Caco-2 (cell line): Measurements from ENCODE around the gene DRAM2. TPM values are rescaled to one million over a fixed set of nuclear protein-coding genes. Genes with fewer than 3 reads are reported as not detected.

Experiments
- BruUV-seq: library from RNA; stranded (reverse); fragments of 400-500 nt; replicated peaks from 2 replicates; lab custom pipeline; 2021; lab: Mats Ljungman, UMichigan
- CTCF ChIA-PET: fragments of 300-600 bp; sonication (Branson Sonifier 250); formaldehyde crosslinking; loops from one replicate; lab custom pipeline; 2022; ENCODE audit warnings: antibody characterized with exemption; lab: Charles Lee
- POLR2A ChIA-PET: fragments of 300-600 bp; sonication (Branson Sonifier 250); formaldehyde crosslinking; loops from one replicate; lab custom pipeline; 2022; ENCODE audit warnings: antibody characterized with exemption; lab: Charles Lee
- DNase-seq, 2 experiments: peaks; one replicate each; pipeline versions ENCODE4 v3.0.0 to v3.0.0-alpha.2; 2020 to 2022
- H3K27me3 ChIP-seq: replicated peaks from 2 replicates; pipeline ENCODE4 v1.6.0; 2011; ENCODE audit warnings: low read length; ENCODE audit not compliant: control insufficient read depth, insufficient read depth
- H3K36me3 ChIP-seq: 2 replicates; pipeline ENCODE4 v1.5.1; 2011; ENCODE audit warnings: low read length; ENCODE audit not compliant: control insufficient read depth, insufficient read depth
- H3K4me1 ChIP-seq: fragments of 250-450 bp; sonication (Bioruptor Pico); 2 replicates; pipeline ENCODE4 v1.5.1; 2020; ENCODE audit warnings: mild to moderate bottlenecking
- H3K4me3 ChIP-seq: 2 replicates; pipeline ENCODE4 v1.5.1; 2011; ENCODE audit warnings: low read depth, mild to moderate bottlenecking, control low read depth, low read length
- H3K9me3 ChIP-seq: fragments of 250-450 bp; sonication (Bioruptor Pico); 2 replicates; pipeline ENCODE4 v1.5.1; 2020; ENCODE audit warnings: mild to moderate bottlenecking, moderate library complexity
- H3K27ac Mint-ChIP-seq: one replicate; pipeline ENCODE4 v1.8.0; 2022; ENCODE audit warnings: mixed read lengths; ENCODE audit not compliant: unreplicated experiment
- H3K27me3 Mint-ChIP-seq: one replicate; pipeline ENCODE4 v1.8.0; 2022; ENCODE audit warnings: mixed read lengths; ENCODE audit not compliant: insufficient read depth, unreplicated experiment
- H3K36me3 Mint-ChIP-seq: one replicate; pipeline ENCODE4 v1.8.0; 2022; ENCODE audit warnings: mild to moderate bottlenecking, mixed read lengths; ENCODE audit not compliant: insufficient read depth, unreplicated experiment
- H3K4me1 Mint-ChIP-seq: one replicate; pipeline ENCODE4 v1.8.0; 2022; ENCODE audit warnings: low read depth, mixed read lengths; ENCODE audit not compliant: unreplicated experiment
- H3K4me3 Mint-ChIP-seq: one replicate; pipeline ENCODE4 v1.8.0; 2022; ENCODE audit warnings: mild to moderate bottlenecking, moderate library complexity, mixed read lengths; ENCODE audit not compliant: unreplicated experiment
- H3K9me3 Mint-ChIP-seq: one replicate; pipeline ENCODE4 v1.8.0; 2022; ENCODE audit warnings: mixed read lengths; ENCODE audit not compliant: unreplicated experiment
- intact Hi-C: fragments of 100-400 bp; cut with micrococcal nuclease; formaldehyde crosslinking; loops from one replicate; pipeline ENCODE4 v1.10.0; 2022; ENCODE audit not compliant: unreplicated experiment
- total RNA-seq: library from RNA; stranded (reverse); gene quantifications from 2 replicates; pipeline ENCODE4 v1.2.3, GENCODE V29; 2022
- TF ChIP-seq, protein P1 (sequence below), 2 experiments: fragments of 200-600 bp in 1 of 2; IDR thresholded peaks; 1 replicate in 1 of 2; 2 replicates in 1 of 2; pipeline versions ENCODE4 v1.5.1 to v1.8.0; 2011 to 2022; ENCODE audit warnings: antibody characterized with exemption in 1 of 2, control low read depth in 1 of 2, inconsistent platforms in 1 of 2, low read depth in 1 of 2, low read length in 1 of 2, mild to moderate bottlenecking in 1 of 2, moderate library complexity in 1 of 2; ENCODE audit not compliant: insufficient read depth in 1 of 2, severe bottlenecking in 1 of 2, unreplicated experiment in 1 of 2

Gene DRAM2
- total RNA-seq, 1 experiment from 2014 or later, result 29.0 TPM

DNA sequence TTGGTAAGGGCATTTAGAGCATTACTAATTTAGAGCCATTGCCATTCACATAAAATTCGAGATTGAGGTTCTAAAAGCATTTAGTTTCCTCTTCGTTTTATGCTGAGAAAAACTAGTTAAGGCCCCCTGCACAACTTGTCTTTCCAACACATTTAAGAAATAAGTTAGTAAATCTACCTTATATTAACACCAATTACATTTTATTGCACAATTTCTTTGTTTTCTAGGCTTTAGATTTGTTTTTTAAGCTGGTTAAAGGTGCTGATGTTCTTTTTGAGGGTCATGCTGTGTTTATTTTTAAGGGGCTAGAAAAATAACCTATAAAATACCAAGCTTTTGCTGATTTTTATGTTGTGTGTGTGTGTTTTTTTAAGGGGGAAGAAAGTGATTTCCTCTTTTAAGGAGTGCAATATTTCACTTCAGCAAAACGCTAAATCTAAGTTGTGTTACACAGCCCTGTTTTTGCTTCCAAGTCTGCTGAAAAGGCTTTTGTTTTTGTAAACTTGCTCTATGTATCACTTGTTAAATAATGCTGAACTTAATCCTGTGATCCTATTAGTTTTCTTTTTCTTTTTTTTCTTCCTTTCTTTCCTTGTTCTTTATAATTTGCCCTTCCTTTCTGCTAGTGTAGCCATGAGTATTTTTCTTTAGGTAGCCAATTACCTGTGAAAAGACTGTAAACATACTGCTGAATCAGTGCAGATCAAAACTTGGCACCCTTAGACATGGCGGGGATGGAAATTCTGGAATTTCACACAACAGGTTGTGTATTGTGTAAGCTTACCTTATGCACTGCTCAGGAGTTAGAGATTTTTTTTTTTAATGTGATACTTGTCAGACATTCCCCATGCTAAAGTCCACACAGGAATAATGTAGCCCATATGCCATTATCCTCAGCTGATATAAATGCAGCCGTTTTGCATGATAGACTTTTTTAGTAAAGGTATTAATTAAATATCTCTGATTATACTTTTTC is 1.6 kb upstream of the DRAM2 start:
- intact Hi-C loops, result loop anchor here (5.0 to 10.0 kb wide), 3 partner anchors 61 to 179 kb away; partner anchors contain the start of genes DENND2D and LRIF1
- Mint-ChIP-seq H3K36me3 (peaks cover 6% of the 10 kb centered on the region), H3K9me3 (no peaks in the 10 kb centered on the region), H3K27me3 (no peaks in the 10 kb centered on the region), H3K4me3 (peak overlapping the region; percentile 87), H3K4me1 (peaks cover 24% of the 10 kb centered on the region), H3K27ac (no peak overlapping the region)
- Histone ChIP-seq H3K36me3 (no peaks in the 10 kb centered on the region), H3K9me3 (no peaks in the 10 kb centered on the region), H3K4me1 (peaks cover 14% of the 10 kb centered on the region; the same call in 1 of the 2 replicates), H3K27me3 (no peaks in the 10 kb centered on the region), H3K4me3 (peak overlapping the region; percentile 56)
- DNase-seq, result no peak
- POLR2A ChIA-PET, result interaction anchor here (0.7 kb wide), 1 partner anchor 173 kb away, joined by 3 read pairs; no protein-coding TSS in a partner anchor
- CTCF ChIA-PET, result no interaction called here
- BruUV-seq, result no TSS peak
- TF ChIP-seq, protein P1, sequence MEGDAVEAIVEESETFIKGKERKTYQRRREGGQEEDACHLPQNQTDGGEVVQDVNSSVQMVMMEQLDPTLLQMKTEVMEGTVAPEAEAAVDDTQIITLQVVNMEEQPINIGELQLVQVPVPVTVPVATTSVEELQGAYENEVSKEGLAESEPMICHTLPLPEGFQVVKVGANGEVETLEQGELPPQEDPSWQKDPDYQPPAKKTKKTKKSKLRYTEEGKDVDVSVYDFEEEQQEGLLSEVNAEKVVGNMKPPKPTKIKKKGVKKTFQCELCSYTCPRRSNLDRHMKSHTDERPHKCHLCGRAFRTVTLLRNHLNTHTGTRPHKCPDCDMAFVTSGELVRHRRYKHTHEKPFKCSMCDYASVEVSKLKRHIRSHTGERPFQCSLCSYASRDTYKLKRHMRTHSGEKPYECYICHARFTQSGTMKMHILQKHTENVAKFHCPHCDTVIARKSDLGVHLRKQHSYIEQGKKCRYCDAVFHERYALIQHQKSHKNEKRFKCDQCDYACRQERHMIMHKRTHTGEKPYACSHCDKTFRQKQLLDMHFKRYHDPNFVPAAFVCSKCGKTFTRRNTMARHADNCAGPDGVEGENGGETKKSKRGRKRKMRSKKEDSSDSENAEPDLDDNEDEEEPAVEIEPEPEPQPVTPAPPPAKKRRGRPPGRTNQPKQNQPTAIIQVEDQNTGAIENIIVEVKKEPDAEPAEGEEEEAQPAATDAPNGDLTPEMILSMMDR (IDR thresholded peaks at IDR 0.05; ENCODE audit: insufficient read depth in 1 of 2, low read depth in 1 of 2, low read length in 1 of 2, severe bottlenecking in 1 of 2, unreplicated experiment in 1 of 2), result no peak

DNA sequence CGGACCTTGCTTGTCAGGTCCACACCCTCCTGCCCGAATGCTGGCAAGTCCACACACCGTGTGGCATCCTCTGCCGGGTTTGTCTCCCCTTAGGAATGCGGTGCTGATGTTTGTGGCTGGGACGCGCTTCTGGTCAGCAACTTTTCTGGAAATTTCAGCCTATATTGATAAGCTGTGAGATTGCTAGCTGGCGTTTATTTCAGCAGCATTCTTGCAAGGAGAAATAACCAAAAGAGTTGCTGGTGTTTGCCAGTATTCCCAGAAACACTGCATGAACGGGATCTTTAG is 731 bp upstream of the DRAM2 start:
- Mint-ChIP-seq H3K27me3 (no peaks in the 10 kb centered on the region), H3K4me3 (peak overlapping the region; percentile 87), H3K4me1 (peaks cover 18% of the 10 kb centered on the region), H3K36me3 (peaks cover 14% of the 10 kb centered on the region), H3K9me3 (no peaks in the 10 kb centered on the region), H3K27ac (no peak overlapping the region)
- DNase-seq, result peak in 1 of 2 experiments; percentile 61
- Histone ChIP-seq H3K36me3 (no peaks in the 10 kb centered on the region), H3K27me3 (no peaks in the 10 kb centered on the region), H3K9me3 (no peaks in the 10 kb centered on the region), H3K4me3 (peak overlapping the region; percentile 56), H3K4me1 (peaks cover 14% of the 10 kb centered on the region; the same call in 1 of the 2 replicates)
- BruUV-seq, result no TSS peak
- intact Hi-C loops, result loop anchor here (5.0 to 10.0 kb wide), 3 partner anchors 62 to 178 kb away; partner anchors contain the start of genes DENND2D and LRIF1
- ChIA-PET POLR2A (no interaction called here), CTCF (no interaction called here)
- TF ChIP-seq, protein P1 (IDR thresholded peaks at IDR 0.05; ENCODE audit: insufficient read depth in 1 of 2, low read depth in 1 of 2, low read length in 1 of 2, severe bottlenecking in 1 of 2, unreplicated experiment in 1 of 2), result no peak

DNA sequence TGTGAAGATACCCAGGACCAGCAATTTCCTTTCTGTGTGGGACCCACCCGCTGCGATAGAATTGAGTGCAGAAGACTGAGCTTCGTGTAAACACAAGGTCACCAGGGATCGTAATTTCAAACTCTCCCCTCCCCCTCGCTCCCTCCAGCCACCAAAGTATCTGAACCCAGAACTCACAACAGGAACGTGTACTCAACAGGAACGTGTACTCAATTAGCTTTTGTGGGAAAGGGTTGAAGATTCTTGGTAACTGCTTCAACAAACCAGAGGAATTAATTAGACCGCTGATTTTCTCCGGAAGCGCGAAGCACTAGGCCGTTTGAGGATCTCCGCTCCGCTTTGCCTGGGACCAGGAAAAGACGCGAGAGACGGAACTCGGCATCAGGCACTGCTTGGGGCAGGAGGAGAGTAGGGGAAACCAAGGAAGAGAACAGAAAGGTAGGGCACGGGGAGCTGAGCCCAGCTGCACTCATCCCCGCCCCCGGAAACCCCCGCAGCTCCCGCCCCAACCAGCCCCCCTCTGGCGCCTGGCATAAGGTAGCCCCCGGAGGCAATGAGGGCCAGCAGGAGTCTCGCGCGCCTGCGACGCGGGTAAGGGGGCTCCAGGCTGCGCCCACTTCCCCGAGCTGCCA is 453 bp downstream of the DRAM2 start:
- peaks cover 18% of the 10 kb centered on the region for H3K4me1 Mint-ChIP-seq
- Histone ChIP-seq H3K4me1 (peaks cover 14% of the 10 kb centered on the region; the same call in 1 of the 2 replicates), H3K9me3 (no peaks in the 10 kb centered on the region), H3K27me3 (no peaks in the 10 kb centered on the region), H3K4me3 (peak overlapping the region; percentile 56), H3K36me3 (no peaks in the 10 kb centered on the region)
- H3K27ac Mint-ChIP-seq, result peak overlapping the region; percentile 89
- ChIA-PET POLR2A (interaction anchor here (0.6 kb wide), 1 partner anchor 20 kb away, joined by 12 read pairs; no protein-coding TSS in a partner anchor), CTCF (no interaction called here)
- peak; percentile 44 to 48 for DNase-seq
- no peaks in the 10 kb centered on the region for H3K27me3 Mint-ChIP-seq
- peaks cover 18% of the 10 kb centered on the region for H3K36me3 Mint-ChIP-seq
- H3K4me3 Mint-ChIP-seq, result peak overlapping the region; percentile 87
- no TSS peak for BruUV-seq
- no peaks in the 10 kb centered on the region for H3K9me3 Mint-ChIP-seq
- intact Hi-C loops, result no loop called here
- TF ChIP-seq, protein P1 (IDR thresholded peaks at IDR 0.05; ENCODE audit: insufficient read depth in 1 of 2, low read depth in 1 of 2, low read length in 1 of 2, severe bottlenecking in 1 of 2, unreplicated experiment in 1 of 2), result no peak
